Astrocyte of the cerebellum (primary cell): Measurements from ENCODE around the gene MYT1.

ENCODE experiments used
- DNase-seq: peaks from one replicate; pipeline ENCODE4 v3.0.0-alpha.2; 2011; ENCODE audit warnings: low read depth
- H3K4me3 ChIP-seq: 2 replicates; pipeline ENCODE4 v1.5.1; 2011; ENCODE audit warnings: mild to moderate bottlenecking, low read depth, low read length, moderate library complexity
- CTCF ChIP-seq: IDR thresholded peaks from 2 replicates; pipeline ENCODE4 v1.5.1; 2012; ENCODE audit warnings: low read length, low read depth, moderate library complexity, mild to moderate bottlenecking; ENCODE audit errors: missing control alignments
- in situ Hi-C: cut with HindIII; loops from 2 replicates; pipeline ENCODE4 v1.10.0; 2017; ENCODE audit warnings: low sequenced_read_pairs

MYT1 gene

GRCh38 chr20:64168381-64169090 is 4.3 kb downstream of the MYT1 start:
- in situ Hi-C loops, result no loop called here
- H3K4me3 ChIP-seq, result no peak overlapping the region
- DNase-seq, result no peak
- TF ChIP-seq CTCF, result no peak

GRCh38 chr20:64169091-64169560 is 4.9 kb downstream of the MYT1 start:
- no peak for TF ChIP-seq CTCF
- in situ Hi-C loops, result no loop called here
- DNase-seq, result no peak
- no peak overlapping the region for H3K4me3 ChIP-seq

GRCh38 chr20:64171211-64171610 is 7.0 kb downstream of the MYT1 start:
- DNase-seq, result no peak
- TF ChIP-seq CTCF, result no peak
- H3K4me3 ChIP-seq, result no peak overlapping the region
- in situ Hi-C loops, result no loop called here

GRCh38 chr20:64173116-64173515 is 8.9 kb downstream of the MYT1 start:
- TF ChIP-seq CTCF, result no peak
- no peak overlapping the region for H3K4me3 ChIP-seq
- no peak for DNase-seq
- in situ Hi-C loops, result no loop called here

GRCh38 chr20:64176551-64176950 is 12.3 kb downstream of the MYT1 start:
- no peak overlapping the region for H3K4me3 ChIP-seq
- in situ Hi-C loops, result no loop called here
- TF ChIP-seq CTCF, result no peak

GRCh38 chr20:64176971-64177370 is 12.7 kb downstream of the MYT1 start:
- no peak for DNase-seq
- no peak overlapping the region for H3K4me3 ChIP-seq
- TF ChIP-seq CTCF, result no peak
- in situ Hi-C loops, result no loop called here

More at GRCh38 chr20:64176551-64176950, 12.3 kb downstream of the MYT1 start:
- DNase-seq, result no peak
